GM18951 (cell line): ENCODE measurements around the gene GPD1L.
"Not testable (repeated sequence)": the region's sequence is repeated elsewhere in the genome, so short reads cannot be mapped to it uniquely, and the experiment has no call there.

Experiments
- POLR2A ChIP-seq: IDR thresholded peaks from 4 replicates; pipeline ENCODE4 v1.6.1; 2011; ENCODE audit warnings: mild to moderate bottlenecking; ENCODE audit not compliant: insufficient read length, insufficient read depth; ENCODE audit errors: extremely low read depth
- in situ Hi-C: fragments of 300-500 bp; cut with MboI; formaldehyde crosslinking; loops from one replicate; pipeline ENCODE4 v1.12.0; 2022; ENCODE audit warnings: low sequenced_read_pairs, mixed read lengths, inconsistent platforms; ENCODE audit not compliant: unreplicated experiment

Gene GPD1L

DNA sequence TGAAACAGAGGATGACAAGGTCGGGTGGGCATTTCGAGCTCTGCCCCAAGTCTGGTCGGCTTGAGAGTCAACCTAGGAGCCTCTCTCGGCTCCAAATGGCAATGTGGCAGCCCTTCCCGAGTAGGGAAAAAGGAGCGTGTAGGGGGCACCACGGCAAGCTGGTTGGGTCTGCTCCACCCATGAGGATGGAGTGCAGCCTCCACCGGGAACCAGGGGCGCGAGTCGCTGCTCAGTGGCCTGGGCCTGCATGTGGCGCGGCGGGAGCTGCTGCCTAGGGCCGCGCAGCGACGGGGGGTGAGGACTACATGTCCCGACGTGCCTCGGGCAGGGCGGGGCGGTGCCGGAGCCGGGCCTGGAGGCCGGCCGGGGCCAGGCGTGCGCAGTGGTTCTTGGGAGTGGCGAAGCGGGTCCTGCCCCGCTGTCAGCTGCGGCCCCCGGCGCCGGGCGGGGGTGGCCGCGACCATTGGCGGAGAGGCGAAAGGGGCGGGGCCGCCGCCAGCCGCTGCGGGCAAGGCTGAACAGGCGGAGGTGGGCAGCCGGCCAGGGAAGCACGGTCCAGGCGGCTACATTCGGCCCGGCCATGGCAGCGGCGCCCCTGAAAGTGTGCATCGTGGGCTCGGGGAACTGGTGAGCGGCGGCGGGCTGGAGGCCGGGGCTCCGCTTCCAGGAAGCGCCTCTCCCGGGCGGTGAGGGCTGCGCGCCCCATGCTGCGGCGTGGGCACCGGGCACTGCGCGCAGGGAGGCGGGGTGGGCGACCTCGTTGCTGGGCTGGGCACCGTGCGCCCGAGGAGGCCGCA is at the start of gene GPD1L:
GPD1L (plus strand) TSS at position 489 of the 797 bp plus-strand sequence; CDS start at position 581, 92 bp downstream.
- peak; percentile 53 for TF ChIP-seq POLR2A
- in situ Hi-C loops, result no loop called here

DNA sequence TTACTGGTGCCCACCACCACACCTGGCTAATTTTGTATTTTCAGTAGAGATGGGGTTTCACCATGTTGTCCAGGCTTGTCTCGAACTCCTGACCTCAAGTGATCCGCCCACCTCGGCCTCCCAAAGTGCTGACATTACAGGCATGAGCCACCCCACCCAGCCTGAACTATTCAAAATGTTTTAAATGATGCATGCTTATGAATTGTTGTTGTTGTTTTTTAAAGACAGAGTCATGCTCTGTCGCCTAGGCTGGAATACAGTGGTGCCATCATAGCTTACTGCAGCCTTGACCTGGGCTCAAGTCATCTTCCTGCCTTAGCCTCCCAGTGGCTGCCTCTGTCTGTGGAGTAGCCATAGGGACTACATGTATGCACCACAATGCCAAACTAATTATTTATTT is 48.0 kb upstream of the GPD1L start:
- in situ Hi-C loops, result not testable (repeated sequence)

DNA sequence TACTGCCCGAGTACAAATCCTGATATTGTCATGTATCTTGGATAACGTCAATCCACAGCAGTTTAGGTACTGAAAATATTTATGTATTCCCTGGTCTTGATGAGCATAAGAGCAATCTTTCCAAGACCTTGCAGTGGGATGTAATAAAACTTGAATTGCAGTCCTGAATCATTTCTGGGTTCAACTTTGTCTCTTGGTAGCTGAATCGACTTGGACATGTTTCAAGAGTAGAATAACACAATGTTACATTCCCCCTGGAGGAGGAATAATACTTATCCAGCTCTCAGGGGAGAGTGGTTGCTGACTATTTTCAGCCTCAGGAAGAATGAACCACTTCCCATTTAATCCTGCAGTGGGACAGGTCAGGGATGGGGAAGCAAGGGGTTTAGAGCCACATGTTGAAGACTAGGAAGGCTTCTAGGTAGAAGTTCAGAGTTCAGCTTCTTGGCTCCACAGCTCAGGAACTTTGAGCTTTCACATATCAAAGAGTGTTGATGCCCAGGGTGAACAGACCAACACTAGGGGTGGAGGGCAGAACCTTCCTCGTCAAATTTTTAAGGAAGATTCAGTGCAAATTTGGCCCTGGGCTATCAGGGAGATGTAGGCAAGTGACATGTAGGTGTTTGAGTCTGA is 43.4 kb upstream of the GPD1L start:
- no peak for TF ChIP-seq POLR2A
- in situ Hi-C loops, result no loop called here

DNA sequence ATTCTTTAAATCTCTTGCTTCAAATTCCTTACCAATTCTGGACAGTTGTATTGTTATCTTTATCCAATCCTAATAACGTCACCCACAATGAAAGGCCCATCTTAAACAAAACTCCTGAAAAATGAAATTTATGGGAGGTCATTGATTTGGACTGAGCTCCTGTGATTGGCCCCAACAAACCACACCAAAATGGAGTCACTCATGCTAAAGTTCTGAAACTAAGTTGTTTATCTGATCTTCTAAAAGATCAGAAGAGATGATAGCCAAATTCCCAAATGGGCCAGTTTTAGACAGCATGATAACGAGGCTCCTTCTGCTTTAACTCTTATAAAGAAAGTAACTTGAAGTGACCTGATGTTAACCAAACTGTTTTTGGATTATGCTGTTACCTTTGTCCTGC is 39.7 kb upstream of the GPD1L start:
- no peak for TF ChIP-seq POLR2A

DNA sequence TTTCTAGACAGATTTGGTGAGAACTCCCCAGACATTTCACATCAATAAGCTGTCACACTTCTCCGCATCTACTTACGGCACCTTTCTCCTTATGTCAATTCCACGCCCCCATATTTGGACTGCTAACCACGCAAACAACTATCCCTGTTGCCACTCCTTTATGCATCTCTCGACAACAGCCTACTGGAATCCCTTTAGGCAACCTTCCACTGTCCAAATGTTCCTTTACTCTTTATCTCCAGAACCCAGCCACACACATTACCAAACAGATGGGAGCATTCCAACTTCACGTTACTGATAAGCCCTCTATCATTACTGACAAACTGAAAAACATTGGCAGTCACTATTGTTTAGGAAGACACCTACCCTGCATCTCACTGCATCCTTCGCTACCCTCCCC is 32.2 kb upstream of the GPD1L start:
- in situ Hi-C loops, result not testable (repeated sequence)

More for the DNA sequence above, 39.7 kb upstream of the GPD1L start:
- in situ Hi-C loops, result no loop called here

DNA sequence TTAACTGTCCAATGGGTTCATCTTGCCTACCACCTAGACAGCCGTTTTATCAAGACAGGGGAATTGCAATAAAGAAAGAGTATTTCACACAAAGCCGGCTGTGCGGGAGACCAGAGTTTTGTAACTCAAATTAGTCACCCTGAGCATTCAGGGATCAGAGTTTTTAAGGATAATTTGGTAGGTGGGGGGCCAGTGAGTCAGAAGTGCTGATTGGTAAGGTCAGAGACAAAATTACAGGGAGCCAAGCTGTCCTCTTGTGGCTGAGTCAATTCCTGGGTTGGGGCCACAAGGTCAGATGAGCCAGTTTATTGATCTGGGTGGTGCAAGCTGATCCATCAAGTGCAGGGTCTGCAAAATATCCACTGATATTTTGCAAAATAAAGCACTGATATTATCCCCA is 29.9 kb upstream of the GPD1L start:
- in situ Hi-C loops, result no loop called here

DNA sequence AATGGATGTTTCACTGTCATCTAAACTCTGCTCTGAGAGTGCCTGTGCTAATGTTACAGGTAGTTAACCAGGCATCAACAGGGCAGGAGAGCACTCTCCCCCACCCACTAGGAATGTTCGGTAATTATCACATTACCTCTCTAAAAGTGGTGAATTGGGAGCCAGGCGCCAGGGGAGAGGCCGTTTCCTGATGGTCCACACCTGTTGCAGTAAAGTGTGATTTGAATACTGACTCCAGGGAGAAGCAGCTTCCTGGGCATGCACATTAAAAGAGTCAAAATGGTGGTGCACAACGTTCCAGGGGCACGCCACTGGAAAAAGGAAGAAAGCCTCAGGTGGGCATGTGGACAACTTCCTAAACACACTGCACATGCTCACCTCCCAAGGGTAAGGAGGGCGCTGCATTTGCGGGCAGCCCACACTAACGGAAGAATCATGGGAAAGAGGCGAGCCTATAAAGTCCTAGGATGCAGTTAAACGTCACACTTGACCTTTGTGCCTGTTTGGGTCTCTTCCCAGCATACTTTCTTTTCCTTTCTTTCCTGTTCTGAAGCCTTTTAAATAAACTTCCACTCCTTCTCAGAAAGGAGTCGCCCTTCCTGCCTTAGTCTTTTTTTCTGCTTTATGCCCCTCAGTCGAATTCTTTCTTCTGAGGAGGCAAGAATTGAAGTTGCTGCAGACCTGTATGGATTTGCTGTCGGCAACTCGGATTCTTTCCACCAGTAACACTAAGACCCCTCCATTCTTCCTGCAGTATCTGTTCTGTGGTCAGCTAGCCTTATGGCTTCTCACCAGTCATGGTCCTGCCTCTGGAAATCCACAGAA is 28.9 kb upstream of the GPD1L start:
- no peak for TF ChIP-seq POLR2A
- in situ Hi-C loops, result no loop called here

More for the DNA sequence above, 29.9 kb upstream of the GPD1L start:
- no peak for TF ChIP-seq POLR2A

DNA sequence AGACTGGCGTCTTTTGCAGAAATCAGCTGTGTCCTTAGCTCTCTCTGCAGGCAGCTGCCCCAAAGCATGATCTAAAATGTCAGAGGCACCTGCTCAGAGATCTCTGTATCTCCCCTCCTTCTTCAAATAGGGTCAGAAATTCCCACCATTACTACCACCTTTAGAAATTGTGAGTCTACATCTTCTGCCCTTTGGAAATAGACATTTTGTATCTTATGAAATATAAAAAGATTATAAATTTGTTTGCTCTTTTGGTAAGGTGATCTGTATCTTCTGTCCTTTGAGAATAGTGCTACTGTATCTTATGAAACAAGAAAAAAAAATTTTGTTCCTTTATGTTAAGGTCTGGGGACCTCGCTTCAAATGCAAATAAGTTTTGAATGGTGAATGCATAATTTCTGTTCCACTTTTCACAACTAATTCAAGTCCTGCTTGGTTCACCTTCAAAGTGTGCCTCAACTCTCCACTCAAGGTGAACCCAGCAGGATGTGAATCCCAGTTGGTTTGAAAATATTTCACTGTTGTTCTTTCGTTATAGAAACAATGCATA is 28.3 kb upstream of the GPD1L start:
- TF ChIP-seq POLR2A, result no peak
- in situ Hi-C loops, result no loop called here

DNA sequence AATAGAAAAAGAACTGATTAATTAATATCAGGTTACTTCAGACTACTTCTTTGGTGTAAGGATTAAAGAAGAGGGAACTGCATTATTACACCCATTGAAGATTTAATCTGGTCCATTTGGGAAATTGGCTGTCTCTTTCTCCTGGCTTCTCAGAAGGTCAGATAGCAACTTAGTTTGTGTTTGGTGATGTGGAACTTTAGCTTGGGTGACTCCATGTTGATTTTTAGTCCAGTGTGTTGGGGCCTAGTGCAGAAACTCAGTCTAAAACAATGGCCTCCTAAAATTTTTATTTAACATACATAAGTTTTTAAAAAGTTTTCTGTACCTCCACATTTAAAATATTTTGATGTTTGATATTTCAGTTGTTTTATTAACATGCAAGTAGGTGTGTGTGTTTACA is 27.6 kb upstream of the GPD1L start:
- TF ChIP-seq POLR2A, result no peak
- in situ Hi-C loops, result no loop called here

DNA sequence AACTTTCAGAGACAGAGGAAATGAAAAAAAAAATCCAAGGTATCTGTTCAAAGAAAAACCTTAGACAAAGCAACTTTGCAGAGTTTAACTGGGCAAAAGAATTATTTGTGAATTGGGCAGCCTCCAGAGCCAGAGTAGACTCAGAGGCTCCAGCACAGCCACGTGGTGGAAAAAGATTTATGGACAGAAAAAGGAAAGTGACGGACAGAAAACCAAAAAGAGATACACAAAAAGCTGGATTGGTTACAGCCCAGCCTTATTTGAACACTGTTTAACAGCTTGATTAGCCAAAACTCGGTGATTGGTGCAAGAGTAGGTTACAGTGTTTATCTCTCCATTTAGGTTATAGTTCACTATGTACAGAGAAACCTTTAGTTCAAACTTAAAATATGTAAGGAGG is 23.7 kb upstream of the GPD1L start:
- TF ChIP-seq POLR2A, result no peak
- in situ Hi-C loops, result no loop called here

DNA sequence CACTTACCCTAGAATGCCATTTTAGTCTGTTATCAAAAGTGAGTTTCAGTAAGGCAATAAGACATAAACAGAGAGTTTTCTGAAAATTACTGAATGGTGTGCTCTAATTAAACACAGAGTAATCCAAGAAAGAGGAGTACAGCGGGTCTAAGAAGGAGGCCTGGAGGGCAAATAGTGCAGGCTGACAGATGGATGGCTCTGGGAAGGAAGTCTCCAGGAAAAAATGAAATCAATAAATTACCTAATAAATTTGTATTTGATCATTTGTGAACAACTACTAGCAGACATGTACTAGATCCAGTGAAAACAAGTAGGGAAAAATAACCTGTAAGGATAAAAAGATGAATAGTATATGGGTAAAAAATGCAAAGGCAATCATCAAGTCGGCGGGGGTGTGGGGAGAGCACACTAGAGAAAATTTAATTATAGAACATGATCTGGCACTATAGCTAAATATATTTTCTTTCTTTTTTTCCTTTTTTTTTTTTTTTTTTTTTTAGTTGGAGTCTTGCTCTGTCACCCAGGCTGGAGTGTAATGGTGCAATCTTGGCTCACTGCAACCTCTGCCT is 22.6 kb upstream of the GPD1L start:
- in situ Hi-C loops, result no loop called here

DNA sequence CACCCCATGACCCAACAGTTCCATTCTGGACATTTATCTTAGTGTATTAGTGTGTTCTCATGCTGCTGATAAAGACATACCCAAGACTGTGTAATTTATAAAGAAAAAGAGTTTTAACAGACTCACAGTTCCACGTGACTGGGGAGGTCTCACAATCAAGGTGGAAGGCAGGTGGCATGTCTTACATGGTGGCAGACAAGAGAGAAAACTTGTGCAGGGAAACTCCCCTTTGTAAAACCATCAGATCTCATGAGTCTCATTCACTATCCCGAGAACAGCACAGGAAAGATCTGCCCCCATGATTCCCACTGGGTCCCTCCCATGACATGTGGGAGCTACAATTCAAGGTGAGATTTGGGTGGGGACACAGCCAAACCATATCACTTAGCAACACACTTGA is 21.6 kb upstream of the GPD1L start:
- TF ChIP-seq POLR2A, result no peak
- in situ Hi-C loops, result no loop called here

More for the DNA sequence above, 22.6 kb upstream of the GPD1L start:
- no peak for TF ChIP-seq POLR2A

DNA sequence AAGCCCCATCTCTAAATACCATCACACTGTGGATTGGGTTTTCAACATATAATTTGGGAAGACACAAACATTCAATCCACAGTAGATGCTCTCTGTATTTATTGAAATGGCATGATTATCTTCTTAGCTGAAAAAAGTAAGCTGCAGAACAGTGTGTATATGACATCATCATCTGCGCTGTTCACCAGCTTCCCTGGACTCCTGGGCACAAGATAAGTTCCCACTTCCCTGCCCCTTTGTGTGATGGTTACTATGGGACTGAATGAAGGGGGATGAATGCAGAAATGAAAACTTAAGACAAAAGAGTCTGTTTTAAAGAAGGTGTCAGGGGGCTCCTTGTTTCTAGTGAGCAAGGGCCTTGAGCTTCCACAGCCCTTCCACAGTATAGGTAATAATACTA is 20.0 kb upstream of the GPD1L start:
- no peak for TF ChIP-seq POLR2A
- in situ Hi-C loops, result no loop called here
